Loucy (cell line): Measurements from ENCODE around the gene AMZ2.

ENCODE experiments used
- H2AFZ ChIP-seq: fragments of 200-600 bp; sonication (generic); 2 replicates; pipeline ENCODE4 v1.6.0; 2016; ENCODE audit warnings: antibody characterized with exemption, mild to moderate bottlenecking, low read length, moderate library complexity
- H3F3A ChIP-seq: fragments of 200-600 bp; 2 replicates; pipeline ENCODE4 v1.6.0; 2016; ENCODE audit warnings: antibody characterized with exemption, low read depth, mild to moderate bottlenecking
- H3K27me3 ChIP-seq: fragments of 200-600 bp; sonication (generic); 2 replicates; pipeline ENCODE4 v1.6.1; 2014; ENCODE audit warnings: low read length, mild to moderate bottlenecking; ENCODE audit not compliant: insufficient read depth, poor library complexity, severe bottlenecking
- H3K36me3 ChIP-seq: fragments of 200-600 bp; sonication (generic); 2 replicates; pipeline ENCODE4 v1.6.1; 2016; ENCODE audit warnings: low read length; ENCODE audit not compliant: insufficient read depth
- H3K4me1 ChIP-seq: fragments of 200-600 bp; sonication (generic); 2 replicates; pipeline ENCODE4 v1.5.1; 2014; ENCODE audit warnings: low read length, mild to moderate bottlenecking; ENCODE audit not compliant: insufficient read depth, poor library complexity, severe bottlenecking
- H3K4me2 ChIP-seq: fragments of 200-600 bp; sonication (generic); 2 replicates; pipeline ENCODE4 v1.6.0; 2014; ENCODE audit warnings: antibody characterized with exemption, low read length, low read depth, mild to moderate bottlenecking; ENCODE audit not compliant: poor library complexity, severe bottlenecking
- H3K4me3 ChIP-seq: fragments of 200-600 bp; sonication (generic); 2 replicates; pipeline ENCODE4 v1.5.1; 2014; ENCODE audit warnings: low read length, mild to moderate bottlenecking, mixed read lengths; ENCODE audit not compliant: poor library complexity, severe bottlenecking
- H3K79me2 ChIP-seq: fragments of 200-600 bp; sonication (generic); 2 replicates; pipeline ENCODE4 v1.6.1; 2014; ENCODE audit warnings: low read length; ENCODE audit not compliant: insufficient read depth
- H3K9ac ChIP-seq: fragments of 200-600 bp; sonication (generic); 2 replicates; pipeline ENCODE4 v1.6.0; 2014; ENCODE audit warnings: mild to moderate bottlenecking, low read depth, low read length, moderate library complexity; ENCODE audit not compliant: poor library complexity, severe bottlenecking
- H3K9me2 ChIP-seq: fragments of 200-600 bp; sonication (generic); replicated peaks from 2 replicates; pipeline ENCODE4 v1.6.1; 2016; ENCODE audit warnings: low read depth, low read length, mixed read lengths
- H3K9me3 ChIP-seq: fragments of 200-600 bp; sonication (generic); 2 replicates; pipeline ENCODE4 v1.6.1; 2014; ENCODE audit warnings: mild to moderate bottlenecking, antibody characterized with exemption, low read length, low read depth; ENCODE audit not compliant: insufficient read depth
- H4K20me1 ChIP-seq: fragments of 200-600 bp; sonication (generic); 2 replicates; pipeline ENCODE4 v1.6.0; 2014; ENCODE audit warnings: antibody characterized with exemption, low read length, mild to moderate bottlenecking; ENCODE audit not compliant: insufficient read depth, poor library complexity, severe bottlenecking
- CTCF ChIP-seq: fragments of 200-600 bp; sonication (generic); conservative IDR thresholded peaks from 2 replicates; pipeline ENCODE4 v1.5.1; 2014; ENCODE audit warnings: mild to moderate bottlenecking, antibody characterized with exemption, low read length
- EZH2phosphoT487 ChIP-seq: fragments of 200-600 bp; IDR thresholded peaks from 2 replicates; pipeline ENCODE4 v1.6.1; 2018; ENCODE audit warnings: antibody characterized with exemption, mild to moderate bottlenecking, moderate library complexity, borderline replicate concordance

AMZ2 gene

GRCh38 chr17:68289936-68290267 is 42.1 kb downstream of the AMZ2 start:
- no peaks in the 10 kb centered on the region for H3K27me3 ChIP-seq
- H3K4me2 ChIP-seq, result peak overlapping the region; percentile 76
- H3K9ac ChIP-seq, result peak overlapping the region; percentile 96
- H3K9me3 ChIP-seq, result no peaks in the 10 kb centered on the region
- H3K9me2 ChIP-seq, result no peaks in the 10 kb centered on the region
- peaks cover 5% of the 10 kb centered on the region; the same call in 1 of the 2 replicates for H3F3A ChIP-seq
- no peaks in the 10 kb centered on the region for H4K20me1 ChIP-seq
- H3K79me2 ChIP-seq, result 0 out of 2 replicates have a peak, but pooled peaks cover 3% of the 10 kb centered on the region
- peaks cover 24% of the 10 kb centered on the region for H3K4me1 ChIP-seq
- no peaks in the 10 kb centered on the region for H3K36me3 ChIP-seq
- TF ChIP-seq CTCF (no peak), EZH2phosphoT487 (no peak)
- peak overlapping the region; percentile 75 for H3K4me3 ChIP-seq
- H2AFZ ChIP-seq, result no peak overlapping the region

GRCh38 chr17:68290268-68290954 is 42.6 kb downstream of the AMZ2 start:
- Histone ChIP-seq H3K4me3 (peak overlapping the region; percentile 75), H3K27me3 (no peaks in the 10 kb centered on the region), H3K9ac (peak overlapping the region; percentile 96), H4K20me1 (no peaks in the 10 kb centered on the region), H3K36me3 (no peaks in the 10 kb centered on the region), H2AFZ (peak overlapping the region; percentile 77), H3K4me2 (peak overlapping the region; percentile 76), H3F3A (peaks cover 5% of the 10 kb centered on the region; the same call in 1 of the 2 replicates), H3K9me3 (no peaks in the 10 kb centered on the region), H3K79me2 (0 out of 2 replicates have a peak, but pooled peaks cover 3% of the 10 kb centered on the region), H3K9me2 (no peaks in the 10 kb centered on the region), H3K4me1 (peaks cover 24% of the 10 kb centered on the region)
- no peak for TF ChIP-seq EZH2phosphoT487
- no peak for TF ChIP-seq CTCF

GRCh38 chr17:68290955-68291835 is 43.4 kb downstream of the AMZ2 start, which contains the start of the genes ARSG and SLC16A6:
ARSG (plus strand) TSS chr17:68291495; CDS start chr17:68307494, 15,999 bp downstream.
SLC16A6 (minus strand) TSS chr17:68291127; CDS start chr17:68278320, 12,807 bp downstream.
- Histone ChIP-seq H3K36me3 (no peaks in the 10 kb centered on the region), H3K27me3 (no peaks in the 10 kb centered on the region), H3K9me3 (no peaks in the 10 kb centered on the region), H3K9ac (peak within 1 kb of the TSS; percentile 96), H2AFZ (peak within 1 kb of the TSS; percentile 77), H3F3A (peaks cover 5% of the 10 kb centered on the region; the same call in 1 of the 2 replicates), H3K79me2 (0 out of 2 replicates have a peak, but pooled peaks cover 3% of the 10 kb centered on the region), H3K4me2 (peak within 1 kb of the TSS; percentile 76), H3K4me3 (peak within 1 kb of the TSS; percentile 75), H3K9me2 (no peaks in the 10 kb centered on the region), H4K20me1 (no peaks in the 10 kb centered on the region), H3K4me1 (peaks cover 27% of the 10 kb centered on the region)
- TF ChIP-seq CTCF (no peak), EZH2phosphoT487 (no peak)
